NCI-H1105 (cell line): ENCODE data around the gene ANKRD40CL.

Experiments
- DNase-seq: peaks from one replicate; lab custom pipeline; 2025; lab: John Stamatoyannopoulos, UW

Gene ANKRD40CL

GRCh38 chr17:50712641-50713040, 54.7 kb downstream of the ANKRD40CL start:
- no peak for DNase-seq
